ENCODE data around the gene TMEM45B. TPM values are rescaled to one million over a fixed set of nuclear protein-coding genes. Genes with fewer than 3 reads are reported as not detected.
"Not testable (repeated sequence)": the region's sequence is repeated elsewhere in the genome, so short reads cannot be mapped to it uniquely, and the experiment has no call there.

TMEM45B gene
- polyA plus RNA-seq, 1 donor from 2014 or later, result not detected

- peaks cover 25% of the 10 kb centered on the region for H3K27me3 ChIP-seq (ENCODE audit: insufficient read depth, low read depth, low read length)
Measured at GRCh38 chr11:129817534-129818051, 1.9 kb downstream of the TMEM45B start.

DNA sequence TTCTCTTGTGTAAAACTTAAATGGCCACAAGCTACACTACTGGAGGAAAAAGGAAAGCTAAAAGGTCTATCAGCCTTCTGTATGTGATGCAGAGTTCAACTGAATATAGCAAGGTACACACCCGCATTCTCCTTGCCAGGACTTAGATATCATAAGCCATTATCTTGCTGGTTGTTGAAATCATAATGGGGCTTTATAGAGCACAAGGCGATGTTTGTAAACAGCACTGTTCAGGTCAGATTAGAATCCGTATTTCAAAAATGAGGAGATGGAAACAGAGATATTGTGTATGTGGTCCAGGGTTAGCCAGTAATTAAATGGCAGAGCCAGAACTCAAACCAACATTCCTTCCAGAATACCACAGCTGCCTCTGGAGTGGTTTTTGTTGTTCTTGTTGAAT lies 2.6 kb downstream of the TMEM45B start:
- not testable (repeated sequence) for H3F3A ChIP-seq (ENCODE audit: insufficient read depth, low read length, poor library complexity, severe bottlenecking); H4K20me1 ChIP-seq (ENCODE audit: insufficient read depth); H3K27ac ChIP-seq (ENCODE audit: low read length); H3K4me3 ChIP-seq (ENCODE audit: low read length); H3K9me3 ChIP-seq (ENCODE audit: low read length); H3K4me2 ChIP-seq (ENCODE audit: low read length); H2AFZ ChIP-seq (ENCODE audit: low read depth, low read length); H3K9ac ChIP-seq (ENCODE audit: low read length); H3K9me2 ChIP-seq (ENCODE audit: insufficient read depth, low read length); H3K36me3 ChIP-seq (ENCODE audit: insufficient read depth, low read length); H3K79me2 ChIP-seq (replicated peaks; ENCODE audit: insufficient read depth, low read length)
- H3K27me3 ChIP-seq (ENCODE audit: insufficient read depth, low read depth, low read length), result peaks cover 25% of the 10 kb centered on the region

More at GRCh38 chr11:129817534-129818051, 1.9 kb downstream of the TMEM45B start:
- no peak overlapping the region for H3K9ac ChIP-seq (ENCODE audit: low read length)
- H3K4me2 ChIP-seq (ENCODE audit: low read length), result no peak overlapping the region
- TF ChIP-seq RAD21 (conservative IDR thresholded peaks at IDR 0.05) (no peak), POLR2AphosphoS5 (IDR thresholded peaks at IDR 0.05) (no peak), TAF1 (IDR thresholded peaks at IDR 0.05; ENCODE audit: low read depth) (no peak), SMC3 (conservative IDR thresholded peaks at IDR 0.05; ENCODE audit: poor library complexity) (no peak), MXI1 (conservative IDR thresholded peaks at IDR 0.05; ENCODE audit: poor library complexity, severe bottlenecking) (no peak), EP300 (conservative IDR thresholded peaks at IDR 0.05; ENCODE audit: poor library complexity, severe bottlenecking) (no peak), EZH2 (IDR thresholded peaks at IDR 0.05; ENCODE audit: borderline replicate concordance, insufficient read depth, low read length, poor library complexity, severe bottlenecking) (no peak)
- TF ChIP-seq, protein P1, sequence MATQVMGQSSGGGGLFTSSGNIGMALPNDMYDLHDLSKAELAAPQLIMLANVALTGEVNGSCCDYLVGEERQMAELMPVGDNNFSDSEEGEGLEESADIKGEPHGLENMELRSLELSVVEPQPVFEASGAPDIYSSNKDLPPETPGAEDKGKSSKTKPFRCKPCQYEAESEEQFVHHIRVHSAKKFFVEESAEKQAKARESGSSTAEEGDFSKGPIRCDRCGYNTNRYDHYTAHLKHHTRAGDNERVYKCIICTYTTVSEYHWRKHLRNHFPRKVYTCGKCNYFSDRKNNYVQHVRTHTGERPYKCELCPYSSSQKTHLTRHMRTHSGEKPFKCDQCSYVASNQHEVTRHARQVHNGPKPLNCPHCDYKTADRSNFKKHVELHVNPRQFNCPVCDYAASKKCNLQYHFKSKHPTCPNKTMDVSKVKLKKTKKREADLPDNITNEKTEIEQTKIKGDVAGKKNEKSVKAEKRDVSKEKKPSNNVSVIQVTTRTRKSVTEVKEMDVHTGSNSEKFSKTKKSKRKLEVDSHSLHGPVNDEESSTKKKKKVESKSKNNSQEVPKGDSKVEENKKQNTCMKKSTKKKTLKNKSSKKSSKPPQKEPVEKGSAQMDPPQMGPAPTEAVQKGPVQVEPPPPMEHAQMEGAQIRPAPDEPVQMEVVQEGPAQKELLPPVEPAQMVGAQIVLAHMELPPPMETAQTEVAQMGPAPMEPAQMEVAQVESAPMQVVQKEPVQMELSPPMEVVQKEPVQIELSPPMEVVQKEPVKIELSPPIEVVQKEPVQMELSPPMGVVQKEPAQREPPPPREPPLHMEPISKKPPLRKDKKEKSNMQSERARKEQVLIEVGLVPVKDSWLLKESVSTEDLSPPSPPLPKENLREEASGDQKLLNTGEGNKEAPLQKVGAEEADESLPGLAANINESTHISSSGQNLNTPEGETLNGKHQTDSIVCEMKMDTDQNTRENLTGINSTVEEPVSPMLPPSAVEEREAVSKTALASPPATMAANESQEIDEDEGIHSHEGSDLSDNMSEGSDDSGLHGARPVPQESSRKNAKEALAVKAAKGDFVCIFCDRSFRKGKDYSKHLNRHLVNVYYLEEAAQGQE (IDR thresholded peaks at IDR 0.05; ENCODE audit: borderline replicate concordance), result no peak
- TF ChIP-seq, protein P2, sequence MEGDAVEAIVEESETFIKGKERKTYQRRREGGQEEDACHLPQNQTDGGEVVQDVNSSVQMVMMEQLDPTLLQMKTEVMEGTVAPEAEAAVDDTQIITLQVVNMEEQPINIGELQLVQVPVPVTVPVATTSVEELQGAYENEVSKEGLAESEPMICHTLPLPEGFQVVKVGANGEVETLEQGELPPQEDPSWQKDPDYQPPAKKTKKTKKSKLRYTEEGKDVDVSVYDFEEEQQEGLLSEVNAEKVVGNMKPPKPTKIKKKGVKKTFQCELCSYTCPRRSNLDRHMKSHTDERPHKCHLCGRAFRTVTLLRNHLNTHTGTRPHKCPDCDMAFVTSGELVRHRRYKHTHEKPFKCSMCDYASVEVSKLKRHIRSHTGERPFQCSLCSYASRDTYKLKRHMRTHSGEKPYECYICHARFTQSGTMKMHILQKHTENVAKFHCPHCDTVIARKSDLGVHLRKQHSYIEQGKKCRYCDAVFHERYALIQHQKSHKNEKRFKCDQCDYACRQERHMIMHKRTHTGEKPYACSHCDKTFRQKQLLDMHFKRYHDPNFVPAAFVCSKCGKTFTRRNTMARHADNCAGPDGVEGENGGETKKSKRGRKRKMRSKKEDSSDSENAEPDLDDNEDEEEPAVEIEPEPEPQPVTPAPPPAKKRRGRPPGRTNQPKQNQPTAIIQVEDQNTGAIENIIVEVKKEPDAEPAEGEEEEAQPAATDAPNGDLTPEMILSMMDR (IDR thresholded peaks at IDR 0.05; ENCODE audit: poor library complexity, severe bottlenecking), result no peak
- no peaks in the 10 kb centered on the region for H3K9me2 ChIP-seq (ENCODE audit: insufficient read depth, low read length)
- no peak overlapping the region for H3K27ac ChIP-seq (ENCODE audit: low read length)
- no peaks in the 10 kb centered on the region for H3F3A ChIP-seq (ENCODE audit: insufficient read depth, low read length, poor library complexity, severe bottlenecking)
- no peak overlapping the region for H3K4me3 ChIP-seq (ENCODE audit: low read length)
- no peaks in the 10 kb centered on the region for H3K9me3 ChIP-seq (ENCODE audit: low read length)
- H4K20me1 ChIP-seq (ENCODE audit: insufficient read depth), result no peaks in the 10 kb centered on the region
- no peak overlapping the region for H2AFZ ChIP-seq (ENCODE audit: low read depth, low read length)
- no peaks in the 10 kb centered on the region for H3K36me3 ChIP-seq (ENCODE audit: insufficient read depth, low read length)
- H3K79me2 ChIP-seq (replicated peaks; ENCODE audit: insufficient read depth, low read length), result no peaks in the 10 kb centered on the region

GRCh38 chr11:129819237-129819636 lies 3.6 kb downstream of the TMEM45B start:
- H3K9ac ChIP-seq (ENCODE audit: low read length), result no peak overlapping the region
- H4K20me1 ChIP-seq (ENCODE audit: insufficient read depth), result no peaks in the 10 kb centered on the region
- H3K79me2 ChIP-seq (replicated peaks; ENCODE audit: insufficient read depth, low read length), result no peaks in the 10 kb centered on the region
- no peak overlapping the region for H3K4me3 ChIP-seq (ENCODE audit: low read length)
- H3K9me3 ChIP-seq (ENCODE audit: low read length), result no peaks in the 10 kb centered on the region
- no peaks in the 10 kb centered on the region for H3K9me2 ChIP-seq (ENCODE audit: insufficient read depth, low read length)
- TF ChIP-seq, protein P1 (IDR thresholded peaks at IDR 0.05; ENCODE audit: borderline replicate concordance), result no peak
- no peak for TF ChIP-seq RAD21 (conservative IDR thresholded peaks at IDR 0.05)
- no peak for TF ChIP-seq EP300 (conservative IDR thresholded peaks at IDR 0.05; ENCODE audit: poor library complexity, severe bottlenecking)
- TF ChIP-seq MXI1 (conservative IDR thresholded peaks at IDR 0.05; ENCODE audit: poor library complexity, severe bottlenecking), result no peak
- TF ChIP-seq, protein P2 (IDR thresholded peaks at IDR 0.05; ENCODE audit: poor library complexity, severe bottlenecking), result no peak
- TF ChIP-seq TAF1 (IDR thresholded peaks at IDR 0.05; ENCODE audit: low read depth), result no peak
- no peak for TF ChIP-seq SMC3 (conservative IDR thresholded peaks at IDR 0.05; ENCODE audit: poor library complexity)
- no peak for TF ChIP-seq POLR2AphosphoS5 (IDR thresholded peaks at IDR 0.05)
- TF ChIP-seq EZH2 (IDR thresholded peaks at IDR 0.05; ENCODE audit: borderline replicate concordance, insufficient read depth, low read length, poor library complexity, severe bottlenecking), result no peak
- H3K27ac ChIP-seq (ENCODE audit: low read length), result no peak overlapping the region
- H3K36me3 ChIP-seq (ENCODE audit: insufficient read depth, low read length), result no peaks in the 10 kb centered on the region
- H2AFZ ChIP-seq (ENCODE audit: low read depth, low read length), result no peak overlapping the region
- no peak overlapping the region for H3K4me2 ChIP-seq (ENCODE audit: low read length)
- H3K27me3 ChIP-seq (ENCODE audit: insufficient read depth, low read depth, low read length), result peaks cover 23% of the 10 kb centered on the region
- no peaks in the 10 kb centered on the region for H3F3A ChIP-seq (ENCODE audit: insufficient read depth, low read length, poor library complexity, severe bottlenecking)
